Measurements from ENCODE around the gene ARHGDIA. TPM values are rescaled to one million over a fixed set of nuclear protein-coding genes. Genes with fewer than 3 reads are reported as not detected.
"Not testable (repeated sequence)": the region's sequence is repeated elsewhere in the genome, so short reads cannot be mapped to it uniquely, and the experiment has no call there.

Gene ARHGDIA
- polyA plus RNA-seq (2013, experiment 1 of 4): 207 TPM
- 171 TPM for polyA plus RNA-seq (2013, experiment 2 of 4)
- polyA plus RNA-seq (2013, experiment 3 of 4): 137 TPM
- 158 TPM for polyA plus RNA-seq (2013, experiment 4 of 4)

GRCh38 chr17:81870981-81871386, at the start of gene ARHGDIA:
Gene ARHGDIA, minus strand, starts transcription at chr17:81871337. Its CDS starts 1,407 bp downstream, at chr17:81869930.
- Histone ChIP-seq H3K9me3 (ENCODE audit: control insufficient read depth, low read length) (no peaks in the 10 kb centered on the region), H3K4me1 (ENCODE audit: control insufficient read depth, insufficient read depth, low read length) (peaks cover 34% of the 10 kb centered on the region), H3K4me3 (ENCODE audit: insufficient read depth, low read depth, low read length) (peak within 1 kb of the TSS; percentile 99), H3K27me3 (ENCODE audit: control insufficient read depth, insufficient read depth, low read length, poor library complexity, severe bottlenecking) (no peaks in the 10 kb centered on the region), H3K27ac (ENCODE audit: insufficient read depth, low read depth, low read length, poor library complexity, severe bottlenecking) (peak within 1 kb of the TSS; percentile 87), H3K36me3 (ENCODE audit: control insufficient read depth, insufficient read depth, low read length) (no peaks in the 10 kb centered on the region)
- 0% methylated on average over 64 of the region's 64 CpGs for WGBS, 2 experiments

- no peaks in the 10 kb centered on the region for H3K9me3 ChIP-seq (ENCODE audit: control insufficient read depth, low read length)
- no peak overlapping the region for H3K4me3 ChIP-seq (ENCODE audit: insufficient read depth, low read depth, low read length)
- H3K36me3 ChIP-seq (ENCODE audit: control insufficient read depth, insufficient read depth, low read length): peaks cover 5% of the 10 kb centered on the region
- 90 to 92% methylated on average over 15 of the region's 15 CpGs for WGBS, 2 experiments
- H3K4me1 ChIP-seq (ENCODE audit: control insufficient read depth, insufficient read depth, low read length): peaks cover 13% of the 10 kb centered on the region
- no peak overlapping the region for H3K27ac ChIP-seq (ENCODE audit: insufficient read depth, low read depth, low read length, poor library complexity, severe bottlenecking)
- no peaks in the 10 kb centered on the region for H3K27me3 ChIP-seq (ENCODE audit: control insufficient read depth, insufficient read depth, low read length, poor library complexity, severe bottlenecking)
Observed at GRCh38 chr17:81918832-81919545, 47.9 kb upstream of the ARHGDIA start.

GRCh38 chr17:81918333-81918669, 47.2 kb upstream of the ARHGDIA start:
- peaks cover 12% of the 10 kb centered on the region for H3K36me3 ChIP-seq (ENCODE audit: control insufficient read depth, insufficient read depth, low read length)
- not testable (repeated sequence) for H3K27ac ChIP-seq (ENCODE audit: insufficient read depth, low read depth, low read length, poor library complexity, severe bottlenecking); H3K4me1 ChIP-seq (ENCODE audit: control insufficient read depth, insufficient read depth, low read length); H3K9me3 ChIP-seq (ENCODE audit: control insufficient read depth, low read length); H3K27me3 ChIP-seq (ENCODE audit: control insufficient read depth, insufficient read depth, low read length, poor library complexity, severe bottlenecking); H3K4me3 ChIP-seq (ENCODE audit: insufficient read depth, low read depth, low read length)
- WGBS, 2 experiments: 46 to 49% methylated on average over 9 of the region's 9 CpGs

GRCh38 chr17:81917565-81918332, 46.6 kb upstream of the ARHGDIA start, which contains the start of gene SIRT7:
Gene SIRT7, minus strand, starts transcription at chr17:81918176. Its CDS starts 45 bp downstream, at chr17:81918131.
- H3K4me3 ChIP-seq (ENCODE audit: insufficient read depth, low read depth, low read length): peak within 1 kb of the TSS; percentile 81
- peaks cover 6% of the 10 kb centered on the region for H3K4me1 ChIP-seq (ENCODE audit: control insufficient read depth, insufficient read depth, low read length)
- WGBS, 2 experiments: 1% methylated on average over 88 to 94 of the region's 94 CpGs
- H3K36me3 ChIP-seq (ENCODE audit: control insufficient read depth, insufficient read depth, low read length): peaks cover 12% of the 10 kb centered on the region
- no peaks in the 10 kb centered on the region for H3K27me3 ChIP-seq (ENCODE audit: control insufficient read depth, insufficient read depth, low read length, poor library complexity, severe bottlenecking)
- no peaks in the 10 kb centered on the region for H3K9me3 ChIP-seq (ENCODE audit: control insufficient read depth, low read length)
- H3K27ac ChIP-seq (ENCODE audit: insufficient read depth, low read depth, low read length, poor library complexity, severe bottlenecking): no peak within 1 kb of the TSS

- no peaks in the 10 kb centered on the region for H3K9me3 ChIP-seq (ENCODE audit: control insufficient read depth, low read length)
- H3K27me3 ChIP-seq (ENCODE audit: control insufficient read depth, insufficient read depth, low read length, poor library complexity, severe bottlenecking): no peaks in the 10 kb centered on the region
- peaks cover 12% of the 10 kb centered on the region for H3K36me3 ChIP-seq (ENCODE audit: control insufficient read depth, insufficient read depth, low read length)
- no peak overlapping the region for H3K27ac ChIP-seq (ENCODE audit: insufficient read depth, low read depth, low read length, poor library complexity, severe bottlenecking)
- peaks cover 6% of the 10 kb centered on the region for H3K4me1 ChIP-seq (ENCODE audit: control insufficient read depth, insufficient read depth, low read length)
- no peak overlapping the region for H3K4me3 ChIP-seq (ENCODE audit: insufficient read depth, low read depth, low read length)
- WGBS, 2 experiments: 84 to 87% methylated on average over 21 of the region's 21 CpGs
Observed at GRCh38 chr17:81916234-81917001, 45.3 kb upstream of the ARHGDIA start.

- no peaks in the 10 kb centered on the region for H3K9me3 ChIP-seq (ENCODE audit: control insufficient read depth, low read length)
- peaks cover 6% of the 10 kb centered on the region for H3K27me3 ChIP-seq (ENCODE audit: control insufficient read depth, insufficient read depth, low read length, poor library complexity, severe bottlenecking)
- no peak overlapping the region for H3K27ac ChIP-seq (ENCODE audit: insufficient read depth, low read depth, low read length, poor library complexity, severe bottlenecking)
- H3K36me3 ChIP-seq (ENCODE audit: control insufficient read depth, insufficient read depth, low read length): peaks cover 12% of the 10 kb centered on the region
- 96 to 97% methylated on average over 12 of the region's 12 CpGs for WGBS, 2 experiments
- H3K4me3 ChIP-seq (ENCODE audit: insufficient read depth, low read depth, low read length): no peak overlapping the region
- H3K4me1 ChIP-seq (ENCODE audit: control insufficient read depth, insufficient read depth, low read length): peaks cover 9% of the 10 kb centered on the region
Observed at GRCh38 chr17:81915331-81915730, 44.2 kb upstream of the ARHGDIA start.

- Histone ChIP-seq H3K4me3 (ENCODE audit: insufficient read depth, low read depth, low read length) (no peak overlapping the region), H3K36me3 (ENCODE audit: control insufficient read depth, insufficient read depth, low read length) (peaks cover 12% of the 10 kb centered on the region), H3K9me3 (ENCODE audit: control insufficient read depth, low read length) (no peaks in the 10 kb centered on the region), H3K27ac (ENCODE audit: insufficient read depth, low read depth, low read length, poor library complexity, severe bottlenecking) (no peak overlapping the region), H3K4me1 (ENCODE audit: control insufficient read depth, insufficient read depth, low read length) (peaks cover 13% of the 10 kb centered on the region), H3K27me3 (ENCODE audit: control insufficient read depth, insufficient read depth, low read length, poor library complexity, severe bottlenecking) (peaks cover 15% of the 10 kb centered on the region)
- 96 to 97% methylated on average over 36 of the region's 36 CpGs for WGBS, 2 experiments
Observed at GRCh38 chr17:81914103-81914850, 43.1 kb upstream of the ARHGDIA start.

GRCh38 chr17:81913394-81914102, 42.4 kb upstream of the ARHGDIA start:
- H3K4me3 ChIP-seq (ENCODE audit: insufficient read depth, low read depth, low read length): no peak overlapping the region
- H3K36me3 ChIP-seq (ENCODE audit: control insufficient read depth, insufficient read depth, low read length): peaks cover 12% of the 10 kb centered on the region
- no peak overlapping the region for H3K27ac ChIP-seq (ENCODE audit: insufficient read depth, low read depth, low read length, poor library complexity, severe bottlenecking)
- no peaks in the 10 kb centered on the region for H3K9me3 ChIP-seq (ENCODE audit: control insufficient read depth, low read length)
- peaks cover 13% of the 10 kb centered on the region for H3K4me1 ChIP-seq (ENCODE audit: control insufficient read depth, insufficient read depth, low read length)
- 95% methylated on average over 31 of the region's 31 CpGs for WGBS, 2 experiments
- peaks cover 15% of the 10 kb centered on the region for H3K27me3 ChIP-seq (ENCODE audit: control insufficient read depth, insufficient read depth, low read length, poor library complexity, severe bottlenecking)
